Colonic mucosa (tissue), 4 donors: ENCODE results near the gene PCDH15. TPM values are rescaled to one million over a fixed set of nuclear protein-coding genes. Genes with fewer than 3 reads are reported as not detected.

ENCODE experiments used
- DNase-seq: peaks from one replicate; pipeline ENCODE4 v3.0.0-alpha.2; 2020
- H3K27ac ChIP-seq: fragments of 200-600 bp; one replicate; pipeline ENCODE4 v1.8.0; 2021
- H3K27me3 ChIP-seq: fragments of 200-600 bp; one replicate; pipeline ENCODE4 v1.8.0; 2021
- H3K36me3 ChIP-seq: fragments of 200-600 bp; one replicate; pipeline ENCODE4 v1.8.0; 2021
- H3K4me1 ChIP-seq: fragments of 200-600 bp; one replicate; pipeline ENCODE4 v1.8.0; 2021; ENCODE audit warnings: mild to moderate bottlenecking
- H3K4me3 ChIP-seq: fragments of 200-600 bp; one replicate; pipeline ENCODE4 v1.8.0; 2021
- H3K9ac ChIP-seq, 2 donors: one replicate each; pipeline ENCODE4 v1.7.0; 2013; ENCODE audit warnings: control low read depth in 2 of 2, low read depth in 2 of 2, low read length in 2 of 2
- H3K9me3 ChIP-seq: fragments of 200-600 bp; one replicate; pipeline ENCODE4 v1.8.0; 2021
- intact Hi-C: fragments of 100-400 bp; cut with DNase I; formaldehyde crosslinking; loops from one replicate; pipeline ENCODE4 v1.14.1; 2022
- total RNA-seq, 2 donors: library from RNA; stranded (reverse); fragmentation: NEBNext Ultra II Directional in 1 of 2; extraction: Animal tissue kit (Norgen Biotek cat#: 25700) in 1 of 2; gene quantifications; one replicate each; pipeline ENCODE4 v1.2.1, GENCODE V29; 2021
- TF ChIP-seq, protein P1 (sequence below): fragments of 200-600 bp; IDR thresholded peaks from one replicate; pipeline ENCODE4 v1.8.0; 2022; ENCODE audit warnings: antibody characterized with exemption, mild to moderate bottlenecking
- donor health status: healthy.
- donor health status: DM: no; HTN: no; CAD: no.
- donor health status: DM: no; HTN: no; CAD: no.

Gene PCDH15
- total RNA-seq, 2 donors from 2014 or later: not detected

DNA sequence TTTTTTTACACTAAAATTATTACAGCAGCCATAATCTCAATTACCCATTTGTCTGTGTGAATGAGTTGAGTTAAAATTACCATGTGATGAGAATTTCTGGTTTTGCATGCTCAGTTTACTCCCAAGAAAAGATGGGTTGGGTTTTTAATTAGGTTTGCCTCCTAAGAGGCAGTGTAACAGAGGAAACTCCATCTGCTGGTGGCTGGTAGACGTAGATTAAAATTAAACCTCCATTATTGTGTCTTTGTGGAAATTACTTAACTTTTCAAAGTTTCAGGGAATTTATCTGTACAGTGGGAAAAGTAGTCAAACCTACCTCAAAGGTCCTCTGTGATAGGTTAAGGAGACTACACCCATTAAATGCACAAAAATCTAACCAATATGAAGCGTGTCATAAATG is 954.2 kb downstream of the PCDH15 start:
- no peak for DNase-seq
- intact Hi-C loops: no loop called here
- H3K4me1 ChIP-seq: no peaks in the 10 kb centered on the region
- H3K9ac ChIP-seq: no peak overlapping the region
- no peak overlapping the region for H3K4me3 ChIP-seq
- no peak overlapping the region for H3K27ac ChIP-seq
- TF ChIP-seq, protein P1, sequence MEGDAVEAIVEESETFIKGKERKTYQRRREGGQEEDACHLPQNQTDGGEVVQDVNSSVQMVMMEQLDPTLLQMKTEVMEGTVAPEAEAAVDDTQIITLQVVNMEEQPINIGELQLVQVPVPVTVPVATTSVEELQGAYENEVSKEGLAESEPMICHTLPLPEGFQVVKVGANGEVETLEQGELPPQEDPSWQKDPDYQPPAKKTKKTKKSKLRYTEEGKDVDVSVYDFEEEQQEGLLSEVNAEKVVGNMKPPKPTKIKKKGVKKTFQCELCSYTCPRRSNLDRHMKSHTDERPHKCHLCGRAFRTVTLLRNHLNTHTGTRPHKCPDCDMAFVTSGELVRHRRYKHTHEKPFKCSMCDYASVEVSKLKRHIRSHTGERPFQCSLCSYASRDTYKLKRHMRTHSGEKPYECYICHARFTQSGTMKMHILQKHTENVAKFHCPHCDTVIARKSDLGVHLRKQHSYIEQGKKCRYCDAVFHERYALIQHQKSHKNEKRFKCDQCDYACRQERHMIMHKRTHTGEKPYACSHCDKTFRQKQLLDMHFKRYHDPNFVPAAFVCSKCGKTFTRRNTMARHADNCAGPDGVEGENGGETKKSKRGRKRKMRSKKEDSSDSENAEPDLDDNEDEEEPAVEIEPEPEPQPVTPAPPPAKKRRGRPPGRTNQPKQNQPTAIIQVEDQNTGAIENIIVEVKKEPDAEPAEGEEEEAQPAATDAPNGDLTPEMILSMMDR: no peak
- no peaks in the 10 kb centered on the region for H3K9me3 ChIP-seq
- H3K27me3 ChIP-seq: no peaks in the 10 kb centered on the region
- H3K36me3 ChIP-seq: no peaks in the 10 kb centered on the region

DNA sequence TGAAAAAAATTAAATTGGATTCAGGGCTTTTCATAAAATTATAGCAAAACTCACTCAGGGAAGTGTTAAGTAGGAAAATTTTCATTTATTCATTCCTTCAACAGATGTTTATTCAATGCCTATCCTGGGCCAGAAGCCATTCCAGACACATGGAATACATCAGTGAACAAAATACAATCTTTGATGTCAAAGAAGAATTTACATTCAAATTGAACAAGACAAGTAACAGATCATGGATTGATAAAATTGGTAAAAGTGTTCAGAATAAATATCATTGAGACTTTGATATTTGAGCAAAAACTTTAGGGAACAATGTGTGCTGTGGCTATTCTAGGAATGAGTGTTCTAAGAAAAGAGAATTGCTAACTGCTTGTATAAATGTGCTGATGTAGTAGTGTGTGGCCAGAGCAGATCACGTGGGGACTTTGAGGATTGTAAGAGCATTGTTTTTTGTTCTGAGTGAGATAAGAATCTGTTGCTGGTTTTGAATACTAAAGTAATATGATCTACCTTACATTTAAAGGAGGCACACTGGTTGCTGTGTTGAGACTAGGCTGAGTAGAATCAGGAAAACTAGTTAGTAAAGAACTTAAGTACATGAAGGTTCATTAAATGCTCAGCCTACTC is 957.2 kb downstream of the PCDH15 start:
- H3K27ac ChIP-seq: no peak overlapping the region
- TF ChIP-seq, protein P1: no peak
- H3K4me1 ChIP-seq: no peaks in the 10 kb centered on the region
- no peaks in the 10 kb centered on the region for H3K9me3 ChIP-seq
- H3K27me3 ChIP-seq: no peaks in the 10 kb centered on the region
- no peaks in the 10 kb centered on the region for H3K36me3 ChIP-seq
- intact Hi-C loops: no loop called here
- DNase-seq: no peak
- no peak overlapping the region for H3K9ac ChIP-seq
- no peak overlapping the region for H3K4me3 ChIP-seq

DNA sequence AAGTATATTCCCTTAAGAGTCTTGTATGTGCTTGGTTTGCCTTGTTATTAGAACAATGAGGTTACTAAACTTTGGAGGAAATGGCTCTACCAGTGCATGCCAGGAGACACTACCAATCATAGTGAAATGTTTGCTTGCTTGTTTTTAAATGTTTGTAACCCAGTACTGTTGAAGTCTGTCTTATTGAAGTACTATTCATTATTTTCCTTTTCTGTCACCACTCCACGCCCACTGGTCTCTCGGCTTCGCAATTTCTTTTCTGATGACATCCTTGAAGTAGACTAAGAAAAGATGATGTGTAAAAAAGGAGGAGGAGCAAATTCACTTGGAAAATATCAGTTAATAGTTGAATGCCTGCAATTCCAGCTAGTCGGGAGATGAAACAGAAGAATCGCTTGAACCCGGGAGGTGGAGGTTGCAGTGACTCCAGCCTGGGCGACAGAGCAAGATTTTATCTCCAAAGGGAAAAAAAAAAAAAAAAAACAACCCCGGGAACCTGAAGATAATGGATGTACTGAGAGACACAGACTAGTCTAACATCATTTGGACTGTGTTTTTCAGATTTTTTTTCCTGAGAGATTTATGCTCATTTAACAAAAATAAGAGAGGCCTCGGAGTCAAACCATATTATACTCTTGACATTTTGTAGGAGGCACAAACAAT is 959.4 kb downstream of the PCDH15 start:
- H3K9ac ChIP-seq: no peak overlapping the region
- no peak overlapping the region for H3K27ac ChIP-seq
- no peak overlapping the region for H3K4me3 ChIP-seq
- no peaks in the 10 kb centered on the region for H3K9me3 ChIP-seq
- TF ChIP-seq, protein P1: no peak
- no peaks in the 10 kb centered on the region for H3K27me3 ChIP-seq
- no peaks in the 10 kb centered on the region for H3K4me1 ChIP-seq
- DNase-seq: no peak
- intact Hi-C loops: no loop called here
- no peaks in the 10 kb centered on the region for H3K36me3 ChIP-seq

DNA sequence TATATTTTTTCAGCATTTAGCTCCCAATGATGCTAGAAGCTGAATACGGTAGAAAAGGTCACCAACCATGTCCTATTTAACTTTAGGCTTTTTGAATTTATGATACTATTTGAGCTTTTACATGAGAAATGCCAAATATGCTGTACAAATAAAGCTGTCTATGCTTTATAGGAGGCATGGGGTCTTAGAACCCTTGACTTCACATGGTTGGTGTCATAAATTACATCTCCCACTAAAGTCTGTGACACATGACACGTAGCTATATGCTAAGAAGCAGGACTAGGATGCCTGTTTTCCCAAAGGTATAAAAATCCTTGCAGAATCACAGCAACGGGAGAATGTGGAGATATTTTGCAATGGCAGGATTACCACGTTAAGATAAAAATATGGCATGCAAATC is 960.4 kb downstream of the PCDH15 start:
- H3K4me1 ChIP-seq: no peaks in the 10 kb centered on the region
- H3K9me3 ChIP-seq: no peaks in the 10 kb centered on the region
- no peaks in the 10 kb centered on the region for H3K36me3 ChIP-seq
- H3K9ac ChIP-seq: no peak overlapping the region
- TF ChIP-seq, protein P1: no peak
- H3K4me3 ChIP-seq: no peak overlapping the region
- no peak overlapping the region for H3K27ac ChIP-seq
- H3K27me3 ChIP-seq: no peaks in the 10 kb centered on the region
- intact Hi-C loops: no loop called here
- DNase-seq: no peak

DNA sequence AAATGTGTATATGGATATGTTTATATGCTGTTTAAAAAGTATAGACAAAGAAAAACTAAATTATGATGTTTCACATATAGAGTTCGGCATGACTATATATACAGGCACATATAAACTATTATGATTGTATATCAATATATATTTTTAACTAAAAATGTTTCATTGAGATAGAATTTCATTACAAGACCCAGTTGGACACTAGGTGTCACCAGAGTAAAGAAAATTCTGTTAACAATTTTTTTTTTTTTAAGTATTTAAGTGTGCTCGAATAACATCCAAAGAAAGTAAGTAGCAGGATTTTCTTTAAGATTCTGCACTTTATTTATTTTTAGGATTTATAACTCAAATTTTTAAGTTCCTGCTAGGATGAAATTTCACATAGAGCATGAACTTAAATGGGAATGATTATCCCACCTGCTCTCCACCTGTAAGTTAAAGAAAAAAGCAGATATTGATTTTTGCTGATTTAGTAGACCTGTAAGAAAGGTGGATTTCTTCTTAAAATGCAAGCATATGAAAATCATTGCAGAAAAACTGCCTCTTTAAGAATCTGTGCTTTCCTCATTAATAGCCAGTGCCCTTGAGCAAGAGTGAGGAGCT is 961.5 kb downstream of the PCDH15 start:
- H3K36me3 ChIP-seq: no peaks in the 10 kb centered on the region
- intact Hi-C loops: no loop called here
- H3K9ac ChIP-seq: no peak overlapping the region
- no peak overlapping the region for H3K4me3 ChIP-seq
- H3K9me3 ChIP-seq: no peaks in the 10 kb centered on the region
- no peak for DNase-seq
- H3K4me1 ChIP-seq: no peaks in the 10 kb centered on the region
- no peak overlapping the region for H3K27ac ChIP-seq
- no peaks in the 10 kb centered on the region for H3K27me3 ChIP-seq
- TF ChIP-seq, protein P1: peak; percentile 21
